H9 (cell line): ENCODE data around the gene COL28A1. TPM values are rescaled to one million over a fixed set of nuclear protein-coding genes. Genes with fewer than 3 reads are reported as not detected.

Experiments used
- DNase-seq: peaks from one replicate; pipeline ENCODE4 v3.0.0-alpha.2; 2017
- H2AFZ ChIP-seq: one replicate; pipeline ENCODE4 v1.6.1; 2013; ENCODE audit warnings: mild to moderate bottlenecking, low read length, control low read depth, moderate library complexity
- H2AK5ac ChIP-seq: 2 replicates; pipeline ENCODE4 v1.6.1; 2013; ENCODE audit warnings: low read length, control low read depth, mixed read lengths; ENCODE audit not compliant: insufficient read length
- H2BK120ac ChIP-seq: one replicate; pipeline ENCODE4 v1.6.1; 2013; ENCODE audit warnings: low read depth, mild to moderate bottlenecking, low read length, control low read depth, inconsistent platforms; ENCODE audit not compliant: poor library complexity, severe bottlenecking
- H2BK12ac ChIP-seq: 2 replicates; pipeline ENCODE4 v1.6.1; 2013; ENCODE audit warnings: low read length, control low read depth, mixed read lengths, low read depth; ENCODE audit not compliant: insufficient read length
- H2BK15ac ChIP-seq: 2 replicates; pipeline ENCODE4 v1.6.1; 2013; ENCODE audit warnings: low read depth, low read length, control low read depth
- H2BK20ac ChIP-seq: one replicate; pipeline ENCODE4 v1.6.1; 2013; ENCODE audit warnings: low read depth, mild to moderate bottlenecking, low read length, control low read depth, inconsistent platforms; ENCODE audit not compliant: poor library complexity, severe bottlenecking
- H2BK5ac ChIP-seq: 2 replicates; pipeline ENCODE4 v1.6.1; 2013; ENCODE audit warnings: low read length, control low read depth, mixed read lengths; ENCODE audit not compliant: insufficient read length
- H3K14ac ChIP-seq: 2 replicates; pipeline ENCODE4 v1.6.1; 2013; ENCODE audit warnings: low read length, control low read depth; ENCODE audit not compliant: insufficient read depth
- H3K18ac ChIP-seq: 2 replicates; pipeline ENCODE4 v1.6.1; 2013; ENCODE audit warnings: low read depth, mild to moderate bottlenecking, mixed read lengths, low read length, control low read depth; ENCODE audit not compliant: insufficient read length
- H3K23ac ChIP-seq: 2 replicates; pipeline ENCODE4 v1.6.1; 2013; ENCODE audit warnings: low read length, control low read depth, mixed read lengths, low read depth; ENCODE audit not compliant: insufficient read length
- H3K23me2 ChIP-seq: 2 replicates; pipeline ENCODE4 v1.6.1; 2013; ENCODE audit warnings: low read depth, mild to moderate bottlenecking, mixed read lengths, low read length, control low read depth; ENCODE audit not compliant: insufficient read length, poor library complexity, severe bottlenecking
- H3K27ac ChIP-seq: 2 replicates; pipeline ENCODE4 v1.5.1; 2013; ENCODE audit warnings: low read length, control low read depth, mixed read lengths, low read depth; ENCODE audit not compliant: insufficient read length
- H3K27me3 ChIP-seq: 2 replicates; pipeline ENCODE4 v1.6.1; 2013; ENCODE audit warnings: low read length, control low read depth, inconsistent platforms; ENCODE audit not compliant: insufficient read depth
- H3K4ac ChIP-seq: 2 replicates; pipeline ENCODE4 v1.6.1; 2013; ENCODE audit warnings: low read depth, mild to moderate bottlenecking, control low read depth, inconsistent platforms, low read length, moderate library complexity
- H3K4me1 ChIP-seq: 2 replicates; pipeline ENCODE4 v1.6.1; 2013; ENCODE audit warnings: low read length, control low read depth, inconsistent platforms; ENCODE audit not compliant: insufficient read depth
- H3K4me2 ChIP-seq: 2 replicates; pipeline ENCODE4 v1.6.1; 2013; ENCODE audit warnings: low read length, control low read depth, mixed read lengths; ENCODE audit not compliant: insufficient read length, insufficient read depth
- H3K56ac ChIP-seq: 2 replicates; pipeline ENCODE4 v1.6.1; 2013; ENCODE audit warnings: low read depth, mild to moderate bottlenecking, mixed read lengths, low read length, control low read depth; ENCODE audit not compliant: insufficient read length
- H3K79me1 ChIP-seq: 2 replicates; pipeline ENCODE4 v1.6.1; 2013; ENCODE audit warnings: low read depth, mild to moderate bottlenecking, moderate library complexity, low read length, control low read depth, inconsistent platforms; ENCODE audit not compliant: insufficient read depth, poor library complexity, severe bottlenecking
- H3K79me2 ChIP-seq: 2 replicates; pipeline ENCODE4 v1.6.1; 2013; ENCODE audit warnings: low read length, control low read depth, inconsistent platforms; ENCODE audit not compliant: insufficient read depth
- H3K9ac ChIP-seq: 2 replicates; pipeline ENCODE4 v1.6.1; 2013; ENCODE audit warnings: low read length, control low read depth, mixed read lengths; ENCODE audit not compliant: insufficient read length; ENCODE audit errors: extremely low read depth
- H3K9me3 ChIP-seq: one replicate; pipeline ENCODE4 v1.6.1; 2013; ENCODE audit warnings: low read depth, low read length, inconsistent platforms; ENCODE audit not compliant: control insufficient read depth
- H3T11ph ChIP-seq: one replicate; pipeline ENCODE4 v1.6.1; 2013; ENCODE audit warnings: mild to moderate bottlenecking, low read length, control low read depth, inconsistent platforms
- H4K20me1 ChIP-seq: one replicate; pipeline ENCODE4 v1.6.1; 2013; ENCODE audit not compliant: control insufficient read depth, insufficient read length, insufficient read depth
- H4K5ac ChIP-seq: 2 replicates; pipeline ENCODE4 v1.6.1; 2013; ENCODE audit warnings: low read depth, mild to moderate bottlenecking, mixed read lengths, low read length, control low read depth; ENCODE audit not compliant: insufficient read length
- H4K8ac ChIP-seq: replicated peaks from 2 replicates; pipeline ENCODE4 v1.6.1; 2013; ENCODE audit warnings: low read length, control low read depth, mixed read lengths, low read depth; ENCODE audit not compliant: insufficient read length
- H4K91ac ChIP-seq: 2 replicates; pipeline ENCODE4 v1.6.1; 2013; ENCODE audit warnings: low read depth, mild to moderate bottlenecking, moderate library complexity, mixed read lengths, low read length, control low read depth; ENCODE audit not compliant: insufficient read length
- H3K27ac Mint-ChIP-seq, 3 experiments: 2 replicates in 2 of 3; 3 replicates in 1 of 3; pipeline ENCODE4 v1.8.0; 2020 to 2021; ENCODE audit warnings: mixed read lengths in 3 of 3, mild to moderate bottlenecking in 1 of 3, moderate library complexity in 1 of 3
- H3K27me3 Mint-ChIP-seq: 2 replicates; pipeline ENCODE4 v1.8.0; 2021; ENCODE audit warnings: low read depth, mild to moderate bottlenecking, moderate library complexity, mixed read lengths
- H3K36me3 Mint-ChIP-seq, 3 experiments: 2 replicates in 2 of 3; 3 replicates in 1 of 3; pipeline ENCODE4 v1.8.0; 2020 to 2021; ENCODE audit warnings: low read depth in 3 of 3, mixed read lengths in 3 of 3; ENCODE audit not compliant: insufficient read depth in 1 of 3
- H3K4me1 Mint-ChIP-seq, 2 experiments: 2 replicates each; pipeline ENCODE4 v1.8.0; 2020; ENCODE audit warnings: mixed read lengths in 2 of 2
- H3K4me3 Mint-ChIP-seq, 2 experiments: 2 replicates in 1 of 2; 3 replicates in 1 of 2; pipeline ENCODE4 v1.8.0; 2020 to 2021; ENCODE audit warnings: mild to moderate bottlenecking in 2 of 2, mixed read lengths in 2 of 2, moderate library complexity in 1 of 2
- H3K9me3 Mint-ChIP-seq, 2 experiments: 2 replicates in 1 of 2; 3 replicates in 1 of 2; pipeline ENCODE4 v1.8.0; 2020; ENCODE audit warnings: mild to moderate bottlenecking in 2 of 2, mixed read lengths in 2 of 2, moderate library complexity in 1 of 2
- WGBS: extraction: QIAGEN DNeasy Blood & Tissue Kit; methylation state at CpG from one replicate; pipeline ENCODE4 v1.1.7; 2013; ENCODE audit warnings: missing lambda C conversion rate, low lambda C conversion rate, mixed read lengths; ENCODE audit not compliant: insufficient read length; ENCODE audit errors: extremely low coverage; 5-methylcytosine and 5-hydroxymethylcytosine counted together
- total RNA-seq: library from RNA; stranded (reverse); gene quantifications from 2 replicates; pipeline ENCODE4 v1.2.1, GENCODE V29; 2021
- TF ChIP-seq, protein P1 (sequence below): fragments of 200-600 bp; sonication (generic); conservative IDR thresholded peaks from 3 replicates; pipeline ENCODE4 v1.8.0; 2021; ENCODE audit warnings: antibody characterized with exemption, mild to moderate bottlenecking

The COL28A1 gene
- total RNA-seq, 1 experiment from 2014 or later, result 0.66 TPM

DNA sequence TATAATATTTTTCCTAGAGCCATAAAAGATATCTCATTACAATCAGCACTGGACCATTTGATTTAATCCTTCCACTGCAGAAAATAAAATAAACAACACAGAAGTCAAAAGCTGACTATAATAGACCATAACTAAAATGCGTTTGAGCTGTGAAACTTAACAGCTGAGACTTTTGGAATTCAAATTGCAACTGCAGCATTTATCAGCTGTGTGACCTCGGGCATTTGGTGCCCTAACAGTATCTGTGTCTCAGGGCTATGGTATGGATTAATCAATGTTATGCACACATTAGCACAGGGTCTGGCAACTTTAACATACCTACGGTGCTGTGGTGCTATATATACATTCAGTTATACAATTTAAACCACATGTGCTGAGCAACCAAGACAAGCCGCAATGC, 160.1 kb downstream of the COL28A1 start:
- Histone ChIP-seq H3K27ac (no peak overlapping the region), H3K79me1 (no peaks in the 10 kb centered on the region), H2BK120ac (no peak overlapping the region), H3K4me2 (no peak overlapping the region), H3K4ac (no peak overlapping the region), H3K4me1 (no peaks in the 10 kb centered on the region; the same call in 1 of the 2 replicates), H4K91ac (no peak overlapping the region), H3K18ac (no peak overlapping the region), H3K14ac (no peak overlapping the region), H3K56ac (no peak overlapping the region), H3K9me3 (no peaks in the 10 kb centered on the region), H2BK15ac (no peak overlapping the region), H2AFZ (no peak overlapping the region), H3K23ac (no peak overlapping the region), H2AK5ac (no peak overlapping the region), H3K23me2 (no peaks in the 10 kb centered on the region), H4K5ac (no peak overlapping the region), H3K9ac (no peak overlapping the region), H3K27me3 (no peaks in the 10 kb centered on the region), H3K79me2 (no peaks in the 10 kb centered on the region), H2BK20ac (no peak overlapping the region), H4K8ac (no peak overlapping the region), H3T11ph (no peak overlapping the region), H4K20me1 (no peaks in the 10 kb centered on the region), H2BK12ac (no peak overlapping the region), H2BK5ac (no peak overlapping the region)
- Mint-ChIP-seq H3K4me3 (no peak overlapping the region), H3K27me3 (no peaks in the 10 kb centered on the region; the same call in 1 of the 2 replicates), H3K9me3 (no peaks in the 10 kb centered on the region), H3K4me1 (no peaks in the 10 kb centered on the region), H3K27ac (no peak overlapping the region), H3K36me3 (no peaks in the 10 kb centered on the region; a peak in 1 of 7 replicates)
- DNase-seq, result no peak
- WGBS, result no CpG with 5 or more reads among the region's 4 CpGs
- TF ChIP-seq, protein P1, sequence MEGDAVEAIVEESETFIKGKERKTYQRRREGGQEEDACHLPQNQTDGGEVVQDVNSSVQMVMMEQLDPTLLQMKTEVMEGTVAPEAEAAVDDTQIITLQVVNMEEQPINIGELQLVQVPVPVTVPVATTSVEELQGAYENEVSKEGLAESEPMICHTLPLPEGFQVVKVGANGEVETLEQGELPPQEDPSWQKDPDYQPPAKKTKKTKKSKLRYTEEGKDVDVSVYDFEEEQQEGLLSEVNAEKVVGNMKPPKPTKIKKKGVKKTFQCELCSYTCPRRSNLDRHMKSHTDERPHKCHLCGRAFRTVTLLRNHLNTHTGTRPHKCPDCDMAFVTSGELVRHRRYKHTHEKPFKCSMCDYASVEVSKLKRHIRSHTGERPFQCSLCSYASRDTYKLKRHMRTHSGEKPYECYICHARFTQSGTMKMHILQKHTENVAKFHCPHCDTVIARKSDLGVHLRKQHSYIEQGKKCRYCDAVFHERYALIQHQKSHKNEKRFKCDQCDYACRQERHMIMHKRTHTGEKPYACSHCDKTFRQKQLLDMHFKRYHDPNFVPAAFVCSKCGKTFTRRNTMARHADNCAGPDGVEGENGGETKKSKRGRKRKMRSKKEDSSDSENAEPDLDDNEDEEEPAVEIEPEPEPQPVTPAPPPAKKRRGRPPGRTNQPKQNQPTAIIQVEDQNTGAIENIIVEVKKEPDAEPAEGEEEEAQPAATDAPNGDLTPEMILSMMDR, result no peak
